ENCODE data around the gene TLCD2.
"Not testable (repeated sequence)": the region's sequence is repeated elsewhere in the genome, so short reads cannot be mapped to it uniquely, and the experiment has no call there.

TLCD2 gene

DNA sequence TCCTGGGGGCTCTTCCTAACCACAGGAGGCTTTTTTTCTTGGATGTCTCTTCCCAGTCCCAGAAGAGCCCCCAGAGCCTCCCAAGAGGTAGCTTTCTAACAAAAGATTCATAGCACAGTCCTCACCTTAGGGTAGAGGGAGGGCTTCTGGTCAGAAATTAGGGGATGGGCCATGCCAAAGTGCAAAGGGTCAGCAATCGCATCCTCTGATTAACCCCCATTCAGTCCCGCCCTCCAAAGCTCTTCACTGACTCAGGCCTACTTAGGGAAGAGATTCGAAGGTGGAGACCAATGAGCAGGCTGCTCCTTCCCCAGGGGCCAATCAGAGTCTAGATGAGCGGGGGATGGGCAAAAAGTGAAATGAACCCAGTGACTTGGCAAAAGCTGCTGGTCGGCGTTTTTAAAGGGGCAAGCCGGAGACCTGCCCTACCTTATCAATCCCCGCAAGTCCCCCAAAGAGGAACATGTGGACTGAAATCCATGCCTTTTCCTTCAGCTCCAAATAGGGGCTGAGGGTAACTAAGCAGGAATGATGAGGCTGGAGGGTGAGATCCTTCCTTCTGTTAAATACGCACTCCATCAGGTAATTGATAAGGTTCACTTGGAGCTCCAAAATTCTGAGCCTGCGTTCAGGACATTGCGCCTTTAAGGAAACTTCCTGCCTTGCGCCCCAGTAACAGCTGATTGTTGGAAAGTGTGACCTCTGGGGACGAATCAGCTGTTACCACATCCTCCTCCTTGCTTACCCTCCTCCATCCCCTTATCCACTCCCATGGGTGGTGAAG lies 6.9 kb upstream of the TLCD2 start:
- TF ChIP-seq ZNF274 (IDR thresholded peaks at IDR 0.05; ENCODE audit: low read depth, low read length): no peak
- H3K4me3 ChIP-seq (ENCODE audit: low read length): peak overlapping the region; percentile 85

GRCh38 chr17:1716076-1716911 lies 6.1 kb upstream of the TLCD2 start:
- TF ChIP-seq ZNF274 (IDR thresholded peaks at IDR 0.05; ENCODE audit: low read depth, low read length): no peak
- peak overlapping the region; percentile 85 for H3K4me3 ChIP-seq (ENCODE audit: low read length)

- H3K4me3 ChIP-seq (ENCODE audit: low read length): peak overlapping the region; percentile 67
- TF ChIP-seq ZNF274 (IDR thresholded peaks at IDR 0.05; ENCODE audit: low read depth, low read length): no peak
Measured at GRCh38 chr17:1715803-1716075, 5.6 kb upstream of the TLCD2 start.

DNA sequence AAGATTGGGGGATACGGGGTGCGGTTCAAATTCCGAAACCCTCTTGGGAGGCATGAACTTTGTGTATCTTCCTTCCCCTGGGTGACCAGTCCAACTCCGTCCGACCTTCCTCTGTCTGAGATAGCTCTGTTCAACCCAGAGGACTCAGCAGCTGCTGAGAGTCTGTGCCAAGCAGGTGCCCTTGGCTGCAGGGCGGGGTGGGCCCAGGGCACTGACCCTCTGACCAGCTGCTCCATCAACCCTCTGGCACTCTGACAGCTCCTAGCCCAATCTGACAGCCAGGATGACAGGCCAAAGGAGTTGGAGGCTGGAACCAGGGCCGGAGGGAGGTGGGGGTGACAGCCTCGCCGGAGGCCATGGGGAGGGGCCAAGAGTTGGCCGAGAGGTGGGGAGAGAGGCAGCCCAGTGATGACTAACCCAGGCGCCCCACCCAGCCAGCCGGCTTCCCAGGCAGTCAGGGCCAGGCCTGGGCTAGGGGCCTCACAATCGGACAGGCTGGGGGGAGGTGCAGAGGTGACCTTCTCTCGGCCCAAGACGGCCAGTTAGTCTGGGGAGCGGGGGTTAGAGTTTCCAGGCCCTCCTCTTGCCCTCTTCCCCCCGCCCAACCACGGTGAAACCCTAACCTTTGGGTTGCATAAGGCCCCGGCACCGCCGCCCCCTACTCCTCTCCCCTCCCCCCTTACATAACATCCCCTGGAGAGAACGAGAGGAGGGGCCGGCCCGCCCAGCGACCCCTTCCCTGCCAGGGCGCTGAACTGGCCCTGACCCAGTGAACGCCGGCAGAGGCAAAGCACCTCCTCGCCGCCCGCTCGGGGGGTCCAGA lies 5.0 kb upstream of the TLCD2 start:
- no peak for TF ChIP-seq ZNF274 (IDR thresholded peaks at IDR 0.05; ENCODE audit: low read depth, low read length)
- peak overlapping the region; percentile 67 for H3K4me3 ChIP-seq (ENCODE audit: low read length)

DNA sequence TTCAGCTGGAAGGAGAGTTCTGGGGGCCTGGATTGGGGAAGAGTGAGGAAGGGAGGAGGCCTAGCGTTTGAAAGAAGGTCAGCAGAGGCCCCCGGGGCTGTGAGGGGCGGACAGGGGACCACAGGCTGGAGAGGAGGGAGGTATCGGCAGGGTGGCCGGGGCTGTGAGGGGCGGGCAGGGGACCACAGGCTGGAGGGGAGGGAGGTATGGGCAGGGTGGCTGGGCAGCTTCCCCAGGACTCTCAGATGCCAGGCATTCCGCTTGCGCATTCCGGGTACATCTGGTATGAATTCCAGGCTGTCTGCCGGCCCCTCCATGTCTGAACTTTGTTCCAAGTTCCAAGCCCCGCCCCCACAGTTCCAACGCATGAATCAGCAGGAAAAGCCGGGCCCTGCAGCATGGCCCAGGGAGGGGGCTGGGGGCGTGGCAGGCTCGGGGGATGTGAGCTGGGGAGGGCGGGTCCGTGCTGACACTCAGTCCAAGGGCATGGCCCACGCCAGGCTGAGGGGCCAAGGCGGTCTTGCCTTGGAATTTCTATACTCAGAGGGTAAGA lies 4.3 kb upstream of the TLCD2 start:
- TF ChIP-seq ZNF274 (IDR thresholded peaks at IDR 0.05; ENCODE audit: low read depth, low read length): no peak
- no peak overlapping the region; the same call in 1 of the 2 replicates for H3K4me3 ChIP-seq (ENCODE audit: low read length)

- TF ChIP-seq ZNF274 (IDR thresholded peaks at IDR 0.05; ENCODE audit: low read depth, low read length): no peak
- H3K4me3 ChIP-seq (ENCODE audit: low read length): no peak overlapping the region
Measured at GRCh38 chr17:1713878-1714426, 3.8 kb upstream of the TLCD2 start.

- TF ChIP-seq ZNF274 (IDR thresholded peaks at IDR 0.05; ENCODE audit: low read depth, low read length): no peak
- no peak overlapping the region for H3K4me3 ChIP-seq (ENCODE audit: low read length)
Measured at GRCh38 chr17:1713160-1713877, 3.1 kb upstream of the TLCD2 start.

DNA sequence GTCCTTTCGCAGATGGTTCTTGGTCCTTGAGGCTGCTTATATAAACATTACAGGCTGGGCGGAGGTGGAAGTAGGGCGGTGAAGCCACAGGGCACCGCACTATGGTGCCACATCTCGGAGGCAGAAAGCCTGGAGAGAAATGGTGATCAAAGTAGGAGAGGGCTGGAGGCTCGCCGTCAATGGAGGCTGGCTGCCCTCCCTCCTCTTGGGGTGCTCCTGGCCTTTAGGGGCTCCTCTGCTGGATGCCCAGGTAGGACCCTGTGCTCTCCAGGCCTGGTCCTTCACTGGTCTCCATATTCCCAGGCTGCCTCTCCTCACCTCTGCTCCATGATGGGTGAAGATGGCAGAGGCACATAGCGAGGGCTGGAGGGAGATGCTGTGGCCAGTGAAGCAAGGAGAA lies 2.1 kb upstream of the TLCD2 start:
- H3K4me3 ChIP-seq (ENCODE audit: low read length): no peak overlapping the region
- TF ChIP-seq ZNF274 (IDR thresholded peaks at IDR 0.05; ENCODE audit: low read depth, low read length): no peak

GRCh38 chr17:1711804-1712203 lies 1.6 kb upstream of the TLCD2 start:
- TF ChIP-seq ZNF274 (IDR thresholded peaks at IDR 0.05; ENCODE audit: low read depth, low read length): no peak
- H3K4me3 ChIP-seq (ENCODE audit: low read length): no peak overlapping the region

- no peak for TF ChIP-seq ZNF274 (IDR thresholded peaks at IDR 0.05; ENCODE audit: low read depth, low read length)
- H3K4me3 ChIP-seq (ENCODE audit: low read length): no peak overlapping the region
Measured at GRCh38 chr17:1710807-1711553, 803 bp upstream of the TLCD2 start.

- TF ChIP-seq ZNF274 (IDR thresholded peaks at IDR 0.05; ENCODE audit: low read depth, low read length): no peak
- no peak overlapping the region for H3K4me3 ChIP-seq (ENCODE audit: low read length)
Measured at GRCh38 chr17:1709403-1709951, 700 bp downstream of the TLCD2 start.

- H3K4me3 ChIP-seq (ENCODE audit: low read length): not testable (repeated sequence)
Measured at GRCh38 chr17:1708791-1709346, 1.3 kb downstream of the TLCD2 start.

Data from GM08714 (cell line).